ENCODE data around the gene CAPN11. TPM values are rescaled to one million over a fixed set of nuclear protein-coding genes. Genes with fewer than 3 reads are reported as not detected.
"Not testable (repeated sequence)": the region's sequence is repeated elsewhere in the genome, so short reads cannot be mapped to it uniquely, and the experiment has no call there.

Gene CAPN11
- total RNA-seq, 4 donors from 2014 or later = 0.19 to 0.45 (median 0.27) TPM; not detected in 1

DNA sequence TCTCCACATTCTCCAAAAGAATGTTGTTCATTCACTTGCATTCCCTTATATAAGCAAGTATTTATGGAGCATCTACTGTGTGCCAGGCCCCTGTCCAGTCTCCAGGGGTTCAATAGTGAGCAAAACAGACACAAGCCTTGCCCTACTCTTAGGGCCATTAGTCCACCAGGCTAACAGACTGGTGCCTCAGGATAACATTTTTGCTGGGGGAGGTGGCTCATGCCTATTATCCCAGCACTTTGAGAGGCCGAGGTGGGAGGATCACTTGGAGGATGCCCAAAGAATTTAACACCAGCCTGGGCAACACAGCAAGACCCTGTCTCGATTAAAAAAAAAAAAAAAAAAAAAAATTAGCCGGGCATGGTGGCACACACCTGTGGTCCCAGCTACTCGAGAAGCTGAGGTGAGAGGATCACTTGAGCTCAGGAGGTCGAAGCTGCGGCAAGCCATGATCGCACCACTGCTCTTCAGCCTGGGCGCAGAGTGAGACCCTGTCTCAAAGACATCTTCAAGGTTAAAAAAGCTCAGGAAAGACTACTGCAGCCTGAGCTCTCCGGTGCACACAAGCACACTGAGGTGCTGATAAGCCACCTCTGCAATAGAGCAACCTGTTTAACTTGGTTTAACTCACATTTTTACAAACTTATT, 19.9 kb downstream of the CAPN11 start:
- Histone ChIP-seq H3K4me3 (no peak overlapping the region), H3K27ac (no peak overlapping the region), H3K27me3 (no peaks in the 10 kb centered on the region), H3K4me1 (peaks cover 0 to 10% (median 0%) of the 10 kb centered on the region in 3 donors), H3K9me3 (no peaks in the 10 kb centered on the region), H3K36me3 (no peaks in the 10 kb centered on the region)
- no peak for TF ChIP-seq POLR2AphosphoS5 (IDR thresholded peaks at IDR 0.05)
- TF ChIP-seq, protein P1, sequence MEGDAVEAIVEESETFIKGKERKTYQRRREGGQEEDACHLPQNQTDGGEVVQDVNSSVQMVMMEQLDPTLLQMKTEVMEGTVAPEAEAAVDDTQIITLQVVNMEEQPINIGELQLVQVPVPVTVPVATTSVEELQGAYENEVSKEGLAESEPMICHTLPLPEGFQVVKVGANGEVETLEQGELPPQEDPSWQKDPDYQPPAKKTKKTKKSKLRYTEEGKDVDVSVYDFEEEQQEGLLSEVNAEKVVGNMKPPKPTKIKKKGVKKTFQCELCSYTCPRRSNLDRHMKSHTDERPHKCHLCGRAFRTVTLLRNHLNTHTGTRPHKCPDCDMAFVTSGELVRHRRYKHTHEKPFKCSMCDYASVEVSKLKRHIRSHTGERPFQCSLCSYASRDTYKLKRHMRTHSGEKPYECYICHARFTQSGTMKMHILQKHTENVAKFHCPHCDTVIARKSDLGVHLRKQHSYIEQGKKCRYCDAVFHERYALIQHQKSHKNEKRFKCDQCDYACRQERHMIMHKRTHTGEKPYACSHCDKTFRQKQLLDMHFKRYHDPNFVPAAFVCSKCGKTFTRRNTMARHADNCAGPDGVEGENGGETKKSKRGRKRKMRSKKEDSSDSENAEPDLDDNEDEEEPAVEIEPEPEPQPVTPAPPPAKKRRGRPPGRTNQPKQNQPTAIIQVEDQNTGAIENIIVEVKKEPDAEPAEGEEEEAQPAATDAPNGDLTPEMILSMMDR (IDR thresholded peaks at IDR 0.05) = no peak
- no peak for TF ChIP-seq EP300 (IDR thresholded peaks at IDR 0.05)
- no peak for TF ChIP-seq POLR2A (IDR thresholded peaks at IDR 0.05)
- WGBS, 2 donors (ENCODE audit: low coverage in 1 of 2) = 83 to 99% methylated on average over 7 of the region's 9 CpGs
- ATAC-seq = no peak

DNA sequence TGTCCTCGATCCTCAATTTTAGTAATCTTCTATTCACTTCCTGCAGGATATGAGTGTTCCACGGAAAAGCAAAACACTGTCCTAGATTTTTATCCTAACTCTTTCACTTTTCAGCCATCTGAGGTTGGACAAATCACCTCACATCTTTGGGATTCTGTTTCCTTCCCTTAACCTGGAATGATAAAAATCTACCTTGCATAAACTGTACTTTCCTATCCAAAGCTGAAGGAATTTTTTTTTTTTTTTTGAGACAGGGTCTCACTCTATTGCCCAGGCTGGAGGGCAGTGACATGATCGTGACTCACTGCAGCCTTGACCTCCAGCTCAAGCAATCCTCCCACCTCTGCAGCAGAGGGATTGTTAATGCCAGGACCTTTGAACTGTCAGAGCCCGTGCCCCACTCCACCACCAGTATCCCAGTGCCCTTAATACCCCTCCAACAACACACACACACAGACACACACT, 20.5 kb downstream of the CAPN11 start:
- Histone ChIP-seq H3K9me3 (no peaks in the 10 kb centered on the region), H3K4me1 (peaks cover 0 to 10% (median 0%) of the 10 kb centered on the region in 3 donors), H3K36me3 (no peaks in the 10 kb centered on the region), H3K27me3 (no peaks in the 10 kb centered on the region), H3K27ac (no peak overlapping the region), H3K4me3 (no peak overlapping the region)
- 43 to 60% methylated on average over 2 of the region's 4 CpGs for WGBS, 2 donors (ENCODE audit: low coverage in 1 of 2)
- TF ChIP-seq, protein P1 (IDR thresholded peaks at IDR 0.05) = no peak
- no peak for TF ChIP-seq POLR2AphosphoS5 (IDR thresholded peaks at IDR 0.05)
- no peak for TF ChIP-seq POLR2A (IDR thresholded peaks at IDR 0.05)
- no peak for TF ChIP-seq EP300 (IDR thresholded peaks at IDR 0.05)
- ATAC-seq = no peak

DNA sequence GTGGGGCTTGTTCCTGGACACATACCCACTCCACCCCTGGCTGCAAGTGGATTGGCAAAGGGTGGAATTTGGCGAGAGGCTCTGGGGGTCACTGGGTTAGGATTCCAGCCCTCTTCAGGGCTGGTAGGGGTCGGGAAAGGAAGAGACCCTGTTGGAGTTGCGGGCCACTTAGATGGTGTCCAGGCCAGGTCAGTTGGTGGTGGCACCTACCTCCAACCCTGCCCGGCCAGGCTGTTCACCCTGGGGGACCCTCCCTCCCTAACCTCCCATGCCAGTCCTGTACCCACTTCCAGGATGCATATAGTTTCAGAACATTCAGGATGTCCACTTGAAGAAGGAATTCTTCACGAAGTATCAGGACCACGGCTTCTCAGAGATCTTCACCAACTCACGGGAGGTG, 21.0 kb downstream of the CAPN11 start:
- no peak for TF ChIP-seq POLR2A (IDR thresholded peaks at IDR 0.05)
- TF ChIP-seq, protein P1 (IDR thresholded peaks at IDR 0.05) = no peak
- TF ChIP-seq EP300 (IDR thresholded peaks at IDR 0.05) = no peak
- TF ChIP-seq POLR2AphosphoS5 (IDR thresholded peaks at IDR 0.05) = no peak
- WGBS, 2 donors (ENCODE audit: low coverage in 1 of 2) = 93% methylated on average over 4 of the region's 7 CpGs; no CpG with 5 or more reads in 1 of the 2 donors

DNA sequence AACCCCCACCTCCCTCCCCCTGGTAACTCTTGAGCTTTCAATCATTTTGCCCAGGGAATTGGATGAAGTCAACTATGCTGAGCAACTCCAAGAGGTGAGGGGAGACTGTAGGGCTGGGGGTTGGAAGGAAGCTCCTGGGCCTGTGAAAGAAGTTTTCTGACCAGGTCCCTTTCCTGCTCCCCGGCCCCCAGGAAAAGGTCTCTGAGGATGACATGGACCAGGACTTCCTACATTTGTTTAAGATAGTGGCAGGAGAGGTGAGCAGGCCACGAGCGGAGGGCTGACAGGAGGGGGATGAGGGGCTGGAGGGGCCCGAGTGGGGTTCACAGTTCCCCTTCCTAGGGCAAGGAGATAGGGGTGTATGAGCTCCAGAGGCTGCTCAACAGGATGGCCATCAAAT, 21.8 kb downstream of the CAPN11 start:
- Histone ChIP-seq H3K4me1 (peaks cover 0 to 10% (median 0%) of the 10 kb centered on the region in 3 donors), H3K27ac (no peak overlapping the region), H3K27me3 (no peaks in the 10 kb centered on the region), H3K4me3 (no peak overlapping the region), H3K9me3 (no peaks in the 10 kb centered on the region), H3K36me3 (no peaks in the 10 kb centered on the region)
- 75% methylated on average over 3 of the region's 4 CpGs; no CpG with 5 or more reads in 1 of the 2 donors for WGBS, 2 donors (ENCODE audit: low coverage in 1 of 2)
- TF ChIP-seq EP300 (IDR thresholded peaks at IDR 0.05) (no peak), POLR2A (IDR thresholded peaks at IDR 0.05) (no peak), POLR2AphosphoS5 (IDR thresholded peaks at IDR 0.05) (no peak)
- TF ChIP-seq, protein P1 (IDR thresholded peaks at IDR 0.05) = no peak
- ATAC-seq = no peak

More for the DNA sequence above, 21.0 kb downstream of the CAPN11 start:
- no peak for ATAC-seq
- Histone ChIP-seq H3K9me3 (no peaks in the 10 kb centered on the region), H3K36me3 (no peaks in the 10 kb centered on the region), H3K4me3 (no peak overlapping the region), H3K27ac (no peak overlapping the region), H3K27me3 (no peaks in the 10 kb centered on the region), H3K4me1 (peaks cover 0 to 10% (median 0%) of the 10 kb centered on the region in 3 donors)

DNA sequence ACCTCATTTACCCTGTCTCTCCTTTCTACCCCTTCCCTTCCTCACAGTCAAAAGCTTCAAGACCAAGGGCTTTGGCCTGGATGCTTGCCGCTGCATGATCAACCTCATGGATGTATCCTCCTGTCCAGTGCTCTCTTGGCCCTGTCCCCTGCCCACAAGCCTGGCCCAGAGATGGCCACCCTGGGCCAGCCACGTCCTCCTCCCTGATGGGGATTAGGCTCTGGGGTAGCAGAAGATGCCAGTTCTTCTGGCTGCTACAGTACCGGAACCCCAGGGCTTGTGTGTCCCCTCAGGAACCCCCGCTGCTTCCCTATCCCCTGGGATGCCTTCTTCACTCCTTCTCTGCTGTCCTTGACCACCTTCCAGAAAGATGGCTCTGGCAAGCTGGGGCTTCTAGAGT, 22.3 kb downstream of the CAPN11 start:
- peaks cover 0 to 10% (median 0%) of the 10 kb centered on the region in 3 donors for H3K4me1 ChIP-seq
- no peaks in the 10 kb centered on the region for H3K36me3 ChIP-seq
- WGBS, 2 donors (ENCODE audit: low coverage in 1 of 2) = 96% methylated on average over 3 of the region's 4 CpGs; no CpG with 5 or more reads in 1 of the 2 donors
- H3K27me3 ChIP-seq = no peaks in the 10 kb centered on the region
- ATAC-seq = no peak
- H3K4me3 ChIP-seq = no peak overlapping the region
- TF ChIP-seq, protein P1 (IDR thresholded peaks at IDR 0.05) = no peak
- TF ChIP-seq EP300 (IDR thresholded peaks at IDR 0.05) (no peak), POLR2AphosphoS5 (IDR thresholded peaks at IDR 0.05) (no peak), POLR2A (IDR thresholded peaks at IDR 0.05) (no peak)
- H3K27ac ChIP-seq = no peak overlapping the region
- H3K9me3 ChIP-seq = no peaks in the 10 kb centered on the region

DNA sequence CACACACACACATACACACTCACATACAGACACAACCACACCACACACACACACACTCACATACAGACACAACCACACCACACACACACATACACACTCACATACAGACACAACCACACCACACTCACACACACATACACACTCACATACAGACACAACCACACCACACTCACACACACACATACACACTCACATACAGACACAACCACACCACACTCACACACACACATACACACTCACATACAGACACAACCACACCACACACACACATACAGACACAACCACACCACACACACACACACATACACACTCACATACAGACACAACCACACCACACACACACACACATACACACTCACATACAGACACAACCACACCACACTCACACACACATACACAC, 23.2 kb downstream of the CAPN11 start:
- not testable (repeated sequence) for H3K36me3 ChIP-seq, H3K4me3 ChIP-seq, ATAC-seq

More for the DNA sequence above, 23.2 kb downstream of the CAPN11 start:
- H3K4me1 ChIP-seq = peaks cover 0 to 10% (median 0%) of the 10 kb centered on the region in 3 donors
- not testable (repeated sequence) for H3K27me3 ChIP-seq, H3K27ac ChIP-seq, H3K9me3 ChIP-seq
